Erythroblast (primary cell): ENCODE data around the gene CXCL17.
"Not testable (repeated sequence)": the region's sequence is repeated elsewhere in the genome, so short reads cannot be mapped to it uniquely, and the experiment has no call there.

Experiments
- DNase-seq, 2 experiments: peaks; one replicate each; lab custom pipeline; 2025; lab: John Stamatoyannopoulos, UW
- GATA1 ChIP-seq: IDR thresholded peaks from 2 replicates; pipeline ENCODE4 v1.6.1; 2011; ENCODE audit warnings: low read depth, mild to moderate bottlenecking, control low read depth, low read length, moderate library complexity
- POLR2A ChIP-seq: IDR thresholded peaks from 2 replicates; pipeline ENCODE4 v1.6.1; 2011; ENCODE audit warnings: mild to moderate bottlenecking, low read length

Gene CXCL17, protein sequence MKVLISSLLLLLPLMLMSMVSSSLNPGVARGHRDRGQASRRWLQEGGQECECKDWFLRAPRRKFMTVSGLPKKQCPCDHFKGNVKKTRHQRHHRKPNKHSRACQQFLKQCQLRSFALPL

GRCh38 chr19:42442833-42443232, at the start of gene CXCL17:
TSS of gene CXCL17 (minus strand) at chr19:42442946. CDS start at chr19:42442832, 114 bp downstream.
- TF ChIP-seq GATA1, result no peak
- no peak for TF ChIP-seq POLR2A
- no peak for DNase-seq

DNA sequence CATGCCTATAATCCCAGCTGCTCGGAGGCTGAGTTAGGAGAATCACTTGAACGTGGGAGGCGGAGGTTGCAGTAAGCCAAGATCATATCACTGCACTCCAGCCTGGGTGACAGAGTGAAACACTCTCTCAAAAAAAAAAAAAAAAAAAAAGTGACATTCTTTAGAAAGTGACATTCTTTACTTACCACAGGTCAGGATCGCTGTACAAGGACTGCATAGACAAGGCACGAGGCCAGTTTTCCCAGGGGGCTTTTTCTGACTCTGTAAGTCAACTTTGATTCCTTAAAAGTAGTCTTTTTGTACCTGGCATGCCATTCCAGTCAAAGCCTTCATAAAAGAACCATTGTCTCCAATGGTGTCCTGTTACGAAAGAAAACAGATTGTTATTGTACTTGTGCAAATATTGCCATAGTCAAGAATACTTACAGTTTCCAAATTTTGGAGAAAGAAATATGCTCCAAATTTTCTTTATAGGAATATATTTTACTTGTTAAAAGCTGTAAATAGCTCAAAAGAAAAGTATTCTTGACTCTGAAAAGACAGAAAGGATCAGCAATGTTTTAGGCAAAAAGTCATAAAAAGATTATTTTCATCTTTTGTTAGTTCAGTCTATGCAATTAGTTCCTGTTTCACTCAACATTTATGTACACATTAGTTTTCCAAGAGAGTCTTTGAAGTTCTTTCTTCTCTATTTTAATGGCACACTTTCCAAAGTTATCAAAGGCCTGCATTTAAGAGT, 46.2 kb upstream of the CXCL17 start:
- no peak for TF ChIP-seq GATA1
- TF ChIP-seq POLR2A, result no peak
- DNase-seq, result no peak

- TF ChIP-seq POLR2A (no peak), GATA1 (no peak)
- no peak for DNase-seq
Observed at GRCh38 chr19:42487798-42488178, 45.0 kb upstream of the CXCL17 start.

GRCh38 chr19:42487032-42487797, 44.5 kb upstream of the CXCL17 start:
- DNase-seq, result peak; percentile 4 to 5
- no peak for TF ChIP-seq POLR2A
- no peak for TF ChIP-seq GATA1

GRCh38 chr19:42485036-42485435, 42.3 kb upstream of the CXCL17 start:
- not testable (repeated sequence) for DNase-seq

GRCh38 chr19:42480335-42481095, 37.8 kb upstream of the CXCL17 start:
- no peak for DNase-seq
- TF ChIP-seq POLR2A (no peak), GATA1 (no peak)

DNA sequence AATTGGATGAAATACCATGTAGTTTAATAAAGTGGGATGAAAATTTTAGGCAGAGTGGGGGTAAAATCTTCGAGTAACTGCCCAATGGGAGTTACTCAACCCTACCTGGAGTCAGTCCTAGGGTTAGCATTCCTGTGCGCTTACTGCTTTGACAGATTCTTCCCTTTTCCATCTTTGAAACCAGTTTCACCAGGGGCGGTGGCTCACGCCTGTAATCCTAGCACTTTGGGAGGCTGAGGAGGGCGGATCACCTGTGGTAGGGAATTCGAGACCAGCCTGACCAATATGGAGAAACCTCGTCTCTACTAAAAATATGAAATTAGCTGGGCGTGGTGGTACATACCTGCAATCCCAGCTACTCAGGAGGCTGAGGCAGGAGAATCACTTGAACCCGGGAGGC, 37.0 kb upstream of the CXCL17 start:
- DNase-seq, result no peak

DNA sequence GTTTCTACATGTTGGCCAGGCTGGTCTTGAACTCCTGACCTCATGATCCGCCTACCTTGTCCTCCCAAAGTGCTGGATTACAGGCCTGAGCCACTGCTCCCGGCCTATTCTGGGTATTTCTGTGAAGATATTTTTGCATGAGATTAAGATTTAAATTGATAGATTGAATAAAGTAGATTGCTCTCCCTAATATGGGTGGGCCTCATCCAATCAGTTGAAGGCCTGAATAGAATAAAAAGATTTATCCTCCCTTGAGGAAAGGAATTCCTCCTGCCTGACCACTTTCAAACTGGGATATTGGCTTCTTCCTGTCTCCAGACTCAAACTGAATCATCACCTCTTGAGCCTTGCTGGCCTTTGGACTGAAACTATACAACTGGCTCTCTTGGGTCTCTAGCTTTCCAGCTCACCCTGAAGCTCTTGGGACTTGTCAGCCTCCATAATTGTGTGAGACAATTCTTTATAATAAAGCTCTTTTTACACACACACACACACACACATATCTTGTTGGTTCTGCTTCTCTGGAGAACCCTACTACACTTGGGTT, 36.1 kb upstream of the CXCL17 start:
- no peak for DNase-seq
- TF ChIP-seq GATA1, result no peak
- TF ChIP-seq POLR2A, result no peak

More for the DNA sequence above, 37.0 kb upstream of the CXCL17 start:
- TF ChIP-seq POLR2A (no peak), GATA1 (no peak)

- no peak for TF ChIP-seq POLR2A
- TF ChIP-seq GATA1, result no peak
- DNase-seq, result no peak
Observed at GRCh38 chr19:42477933-42478332, 35.2 kb upstream of the CXCL17 start.

GRCh38 chr19:42477117-42477516, 34.4 kb upstream of the CXCL17 start:
- no peak for DNase-seq
- no peak for TF ChIP-seq GATA1
- no peak for TF ChIP-seq POLR2A

GRCh38 chr19:42475366-42475765, 32.6 kb upstream of the CXCL17 start:
- TF ChIP-seq GATA1 (no peak), POLR2A (no peak)
- DNase-seq, result no peak

- TF ChIP-seq GATA1 (no peak), POLR2A (no peak)
- no peak for DNase-seq
Observed at GRCh38 chr19:42474743-42475142, 32.0 kb upstream of the CXCL17 start.

DNA sequence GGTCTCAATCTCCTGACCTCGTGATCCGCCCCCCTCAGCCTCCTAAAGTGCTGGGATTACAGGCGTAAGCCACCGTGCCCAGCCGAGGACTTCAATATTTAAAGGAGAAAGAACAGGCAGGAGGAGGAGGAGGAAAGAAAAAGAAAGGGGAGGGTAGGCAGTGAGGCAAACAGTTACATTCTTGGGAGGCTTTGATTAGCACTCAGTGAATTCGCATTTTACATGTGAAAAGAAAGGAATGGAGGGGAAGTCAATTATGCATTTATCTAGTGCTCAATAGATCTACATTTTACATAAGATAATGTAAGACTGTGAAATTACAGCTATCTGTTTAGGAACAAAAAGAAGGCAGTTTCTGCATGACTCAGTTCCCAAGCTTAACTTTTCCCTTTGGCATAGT, 30.9 kb upstream of the CXCL17 start:
- no peak for TF ChIP-seq POLR2A
- TF ChIP-seq GATA1, result no peak
- no peak for DNase-seq
